Mesothelial cell of epicardium (in vitro differentiated cells): ENCODE measurements around the gene ATP8B4. TPM values are rescaled to one million over a fixed set of nuclear protein-coding genes. Genes with fewer than 3 reads are reported as not detected.

Experiments used
- DNase-seq, 2 experiments: peaks; one replicate each; pipeline ENCODE4 v3.0.0; 2021; ENCODE audit warnings: low spot score in 2 of 2; ENCODE audit not compliant: unreplicated experiment in 2 of 2
- H3K27ac Mint-ChIP-seq: 2 replicates; pipeline ENCODE4 v1.8.0; 2021; ENCODE audit warnings: mixed read lengths
- H3K27me3 Mint-ChIP-seq: 2 replicates; pipeline ENCODE4 v1.8.0; 2021; ENCODE audit warnings: low read depth, mixed read lengths
- H3K36me3 Mint-ChIP-seq: 2 replicates; pipeline ENCODE4 v1.8.0; 2021; ENCODE audit warnings: mixed read lengths
- H3K4me1 Mint-ChIP-seq: 2 replicates; pipeline ENCODE4 v1.8.0; 2021; ENCODE audit warnings: mixed read lengths
- H3K4me3 Mint-ChIP-seq: 2 replicates; pipeline ENCODE4 v1.8.0; 2021; ENCODE audit warnings: mild to moderate bottlenecking, moderate library complexity, mixed read lengths
- H3K9me3 Mint-ChIP-seq: 2 replicates; pipeline ENCODE4 v1.8.0; 2021; ENCODE audit warnings: mixed read lengths
- total RNA-seq: library from RNA; stranded (reverse); gene quantifications from 3 replicates; pipeline ENCODE4 v1.2.1, GENCODE V29; 2021
- TF ChIP-seq, protein P1 (sequence below): fragments of 200-600 bp; sonication (generic); IDR thresholded peaks from one replicate; pipeline ENCODE4 v1.5.0; 2021; ENCODE audit warnings: antibody characterized with exemption; ENCODE audit not compliant: unreplicated experiment

The ATP8B4 gene
- total RNA-seq, 1 donor from 2014 or later = 1.8 TPM

DNA sequence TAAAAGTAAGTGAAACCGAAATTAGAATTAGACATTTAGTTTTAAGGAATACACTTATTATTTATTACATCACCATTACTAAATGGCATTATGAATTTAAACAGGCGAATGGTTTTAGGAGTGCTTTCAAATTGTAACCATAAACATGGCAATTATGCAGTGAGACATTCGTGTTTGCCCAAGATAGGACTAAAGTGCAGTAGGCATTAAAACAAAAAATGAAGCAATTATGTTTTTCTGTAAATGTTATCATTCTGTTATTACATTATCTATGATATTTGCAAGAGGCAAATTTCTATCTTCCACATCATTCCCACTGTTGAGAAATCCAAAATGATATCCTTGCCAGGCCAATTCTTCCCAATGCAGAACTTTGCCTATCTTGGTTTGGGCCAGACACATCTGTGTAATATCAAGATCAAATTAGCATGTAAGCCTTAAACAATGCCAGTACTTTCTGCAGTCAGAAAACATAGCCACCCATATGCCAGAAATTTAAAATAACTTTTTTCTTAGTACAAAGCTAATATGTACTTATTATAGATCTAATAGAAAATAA lies 156.9 kb downstream of the ATP8B4 start:
- no peak overlapping the region for H3K4me3 Mint-ChIP-seq
- H3K4me1 Mint-ChIP-seq = peaks cover 4% of the 10 kb centered on the region
- H3K27me3 Mint-ChIP-seq = no peaks in the 10 kb centered on the region
- no peak overlapping the region for H3K27ac Mint-ChIP-seq
- H3K36me3 Mint-ChIP-seq = no peaks in the 10 kb centered on the region
- no peak for DNase-seq
- TF ChIP-seq, protein P1, sequence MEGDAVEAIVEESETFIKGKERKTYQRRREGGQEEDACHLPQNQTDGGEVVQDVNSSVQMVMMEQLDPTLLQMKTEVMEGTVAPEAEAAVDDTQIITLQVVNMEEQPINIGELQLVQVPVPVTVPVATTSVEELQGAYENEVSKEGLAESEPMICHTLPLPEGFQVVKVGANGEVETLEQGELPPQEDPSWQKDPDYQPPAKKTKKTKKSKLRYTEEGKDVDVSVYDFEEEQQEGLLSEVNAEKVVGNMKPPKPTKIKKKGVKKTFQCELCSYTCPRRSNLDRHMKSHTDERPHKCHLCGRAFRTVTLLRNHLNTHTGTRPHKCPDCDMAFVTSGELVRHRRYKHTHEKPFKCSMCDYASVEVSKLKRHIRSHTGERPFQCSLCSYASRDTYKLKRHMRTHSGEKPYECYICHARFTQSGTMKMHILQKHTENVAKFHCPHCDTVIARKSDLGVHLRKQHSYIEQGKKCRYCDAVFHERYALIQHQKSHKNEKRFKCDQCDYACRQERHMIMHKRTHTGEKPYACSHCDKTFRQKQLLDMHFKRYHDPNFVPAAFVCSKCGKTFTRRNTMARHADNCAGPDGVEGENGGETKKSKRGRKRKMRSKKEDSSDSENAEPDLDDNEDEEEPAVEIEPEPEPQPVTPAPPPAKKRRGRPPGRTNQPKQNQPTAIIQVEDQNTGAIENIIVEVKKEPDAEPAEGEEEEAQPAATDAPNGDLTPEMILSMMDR = no peak
- H3K9me3 Mint-ChIP-seq = peaks cover 11% of the 10 kb centered on the region

DNA sequence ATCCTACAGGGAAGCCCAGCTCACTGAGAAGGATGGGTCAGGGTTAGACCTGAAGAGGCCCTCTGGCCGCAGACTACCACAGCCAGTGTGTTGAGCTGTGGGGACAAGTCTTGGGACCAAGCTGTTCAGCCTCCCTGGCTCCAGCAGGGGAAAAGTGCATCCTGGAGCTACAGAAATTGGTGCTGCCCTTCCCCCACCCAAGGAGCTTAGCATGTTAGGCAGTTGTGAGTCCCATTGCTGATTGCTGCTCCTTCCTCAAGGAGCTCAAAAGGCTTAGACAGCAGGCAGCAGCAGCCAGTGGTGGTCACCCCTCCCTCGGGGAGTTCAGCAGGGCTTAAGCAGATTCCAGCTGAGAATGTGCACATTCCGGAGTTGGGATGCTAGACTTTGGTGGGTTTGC lies 165.6 kb downstream of the ATP8B4 start:
- Mint-ChIP-seq H3K4me3 (no peak overlapping the region), H3K9me3 (peaks cover 46% of the 10 kb centered on the region), H3K27ac (no peak overlapping the region), H3K27me3 (no peaks in the 10 kb centered on the region), H3K36me3 (peaks cover 10% of the 10 kb centered on the region), H3K4me1 (no peaks in the 10 kb centered on the region)
- TF ChIP-seq, protein P1 = no peak
- no peak for DNase-seq

DNA sequence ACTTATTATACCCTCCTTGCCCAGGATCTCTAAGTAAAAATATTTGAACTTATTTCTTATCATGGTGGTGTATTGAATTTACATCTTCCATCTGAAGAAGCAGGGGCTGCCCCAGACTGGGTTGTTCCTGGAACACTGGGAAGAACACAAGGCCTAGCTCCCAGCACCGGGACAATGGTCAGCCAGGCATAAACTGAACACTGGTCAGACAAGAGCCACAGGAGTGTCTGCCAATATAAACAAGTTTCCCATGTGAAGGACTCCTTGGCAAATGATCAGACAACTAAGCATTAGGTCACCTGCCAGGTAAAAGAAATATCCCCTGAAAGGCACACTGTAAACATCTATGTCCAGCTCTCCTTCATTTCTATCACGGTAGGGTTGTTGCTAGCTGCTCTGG lies 172.4 kb downstream of the ATP8B4 start:
- TF ChIP-seq, protein P1 = no peak
- H3K4me1 Mint-ChIP-seq = no peaks in the 10 kb centered on the region
- H3K27ac Mint-ChIP-seq = no peak overlapping the region
- peaks cover 73% of the 10 kb centered on the region for H3K9me3 Mint-ChIP-seq
- no peak for DNase-seq
- no peaks in the 10 kb centered on the region for H3K27me3 Mint-ChIP-seq
- H3K36me3 Mint-ChIP-seq = peaks cover 33% of the 10 kb centered on the region
- H3K4me3 Mint-ChIP-seq = no peak overlapping the region

DNA sequence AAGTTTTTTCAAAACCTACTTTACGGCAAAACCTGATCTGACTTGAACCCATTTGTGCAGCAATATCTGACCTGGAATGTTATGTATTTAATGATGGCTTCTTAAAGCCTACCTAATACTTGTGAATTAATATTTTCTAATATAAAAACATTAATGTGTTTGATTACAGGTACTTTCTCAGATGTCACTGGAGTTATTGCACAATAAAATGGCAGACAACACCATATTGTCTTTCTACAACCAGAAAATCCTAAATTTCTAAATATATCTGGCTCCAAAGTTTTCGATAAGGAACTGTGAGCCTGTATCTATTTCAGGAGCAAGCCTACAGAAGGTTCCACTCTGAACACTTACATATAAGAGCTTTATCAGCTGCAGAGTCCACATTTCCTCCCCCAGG lies 184.5 kb downstream of the ATP8B4 start:
- Mint-ChIP-seq H3K4me1 (peaks cover 4% of the 10 kb centered on the region), H3K4me3 (no peak overlapping the region), H3K36me3 (no peaks in the 10 kb centered on the region), H3K27ac (no peak overlapping the region), H3K27me3 (no peaks in the 10 kb centered on the region), H3K9me3 (peaks cover 5% of the 10 kb centered on the region)
- no peak for DNase-seq
- TF ChIP-seq, protein P1 = no peak

DNA sequence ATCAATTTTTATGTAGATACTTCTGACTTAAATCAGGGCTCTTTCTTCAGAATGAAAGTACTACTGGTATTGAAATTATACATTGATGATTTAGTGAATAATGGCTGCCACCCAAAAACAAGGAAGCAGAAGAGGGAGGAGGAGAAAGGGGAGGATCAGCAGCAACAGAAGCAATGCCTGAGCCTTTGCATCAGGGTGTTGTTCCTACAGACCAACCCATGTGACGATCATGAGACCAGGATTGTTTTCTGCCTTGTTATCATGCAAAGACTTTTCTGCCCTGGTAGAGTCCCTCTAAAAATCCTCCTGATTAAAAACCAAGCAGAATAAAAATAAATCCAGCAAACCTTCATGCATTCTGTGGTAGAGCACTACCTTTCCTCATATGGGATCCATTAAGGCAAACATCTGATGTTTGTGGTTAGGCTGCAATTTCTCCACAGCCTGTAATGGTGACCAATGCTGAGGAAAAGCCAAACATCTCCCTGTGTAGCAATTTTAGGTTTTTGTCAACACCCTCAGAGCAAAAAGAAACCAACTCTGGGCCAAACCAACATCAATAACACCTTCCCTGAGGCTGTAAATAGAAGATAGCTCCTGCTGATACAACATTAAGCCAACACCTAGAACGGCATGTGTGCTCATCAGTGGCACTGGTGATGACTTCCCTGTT lies 191.7 kb downstream of the ATP8B4 start:
- TF ChIP-seq, protein P1 = no peak
- no peak for DNase-seq
- no peaks in the 10 kb centered on the region for H3K36me3 Mint-ChIP-seq
- no peaks in the 10 kb centered on the region for H3K27me3 Mint-ChIP-seq
- no peak overlapping the region for H3K27ac Mint-ChIP-seq
- H3K9me3 Mint-ChIP-seq = no peaks in the 10 kb centered on the region
- peaks cover 7% of the 10 kb centered on the region for H3K4me1 Mint-ChIP-seq
- H3K4me3 Mint-ChIP-seq = no peak overlapping the region
